Urothelium cell line (cell line): Measurements from ENCODE around the gene STAT3.
"Not testable (repeated sequence)": the region's sequence is repeated elsewhere in the genome, so short reads cannot be mapped to it uniquely, and the experiment has no call there.

Source experiments
- DNase-seq: peaks from one replicate; pipeline ENCODE4 v3.0.0; 2011; ENCODE audit warnings: low spot score, mixed read lengths
- FAIRE-seq: peaks from 2 replicates; lab custom pipeline; 2011; peaks lifted over from hg19 to GRCh38; lab: Jason Lieb, UNC

The STAT3 gene

DNA sequence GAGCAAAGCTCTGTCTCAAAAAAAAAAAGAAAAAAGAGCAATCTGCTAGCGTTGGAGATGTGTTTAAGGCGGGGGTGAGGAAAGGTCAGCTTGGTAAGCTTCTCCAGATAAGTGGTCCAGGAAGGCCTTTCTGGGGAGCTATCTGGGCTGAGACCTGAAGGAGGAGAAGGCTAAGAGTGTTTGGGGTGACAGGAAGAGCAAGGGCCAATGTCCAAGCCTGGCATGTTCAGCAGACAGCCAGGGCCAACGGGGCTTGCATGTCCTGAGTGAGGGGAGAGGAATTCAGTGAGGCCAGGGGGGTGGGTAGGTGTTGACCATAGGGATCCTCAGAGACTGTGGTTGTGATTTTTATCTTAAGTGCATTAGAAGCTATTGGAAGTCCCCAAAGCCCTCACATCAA is 84.5 kb downstream of the STAT3 start:
- DNase-seq (no peak), FAIRE-seq (no peak)

DNA sequence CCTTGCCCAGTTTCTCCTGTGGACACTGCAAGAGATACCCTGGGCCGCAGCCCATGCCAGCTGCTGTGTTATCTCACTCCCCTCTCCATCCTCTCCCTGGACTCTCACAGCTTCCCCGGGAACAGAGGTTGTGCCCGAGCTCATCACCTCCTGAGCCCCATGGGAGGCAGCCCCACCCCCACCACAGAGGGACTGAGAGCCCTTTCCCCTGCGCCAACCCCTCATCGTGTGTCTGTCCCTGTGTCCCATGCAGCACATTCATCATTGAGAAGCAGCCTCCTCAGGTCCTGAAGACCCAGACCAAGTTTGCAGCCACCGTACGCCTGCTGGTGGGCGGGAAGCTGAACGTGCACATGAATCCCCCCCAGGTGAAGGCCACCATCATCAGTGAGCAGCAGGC is 87.2 kb downstream of the STAT3 start:
- DNase-seq (no peak), FAIRE-seq (no peak)

GRCh38 chr17:42299913-42300312 is 88.3 kb downstream of the STAT3 start:
- FAIRE-seq, DNase-seq: not testable (repeated sequence)

DNA sequence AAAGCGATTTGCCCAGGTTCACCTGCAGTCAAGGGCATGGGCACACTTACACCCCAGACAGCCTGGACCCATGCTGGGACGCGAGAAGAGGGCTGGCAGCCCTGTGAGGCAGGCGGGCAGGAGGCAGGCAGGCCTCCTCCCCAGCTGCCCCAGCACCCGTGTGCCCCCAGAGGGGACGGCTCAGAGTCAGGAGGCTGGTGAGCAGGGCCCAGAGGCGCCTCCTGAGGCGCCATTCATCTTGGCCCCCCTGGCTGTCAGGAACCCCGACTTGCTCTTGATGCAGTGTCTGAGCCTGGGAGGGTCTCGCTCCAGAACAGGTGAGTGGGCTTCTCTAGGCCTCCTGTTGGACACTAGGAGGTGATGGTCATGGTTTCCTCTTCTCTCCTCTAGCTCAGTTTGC is 88.9 kb downstream of the STAT3 start:
- FAIRE-seq, DNase-seq: not testable (repeated sequence)

GRCh38 chr17:42297775-42298174 is 90.5 kb downstream of the STAT3 start:
- FAIRE-seq, DNase-seq: not testable (repeated sequence)

DNA sequence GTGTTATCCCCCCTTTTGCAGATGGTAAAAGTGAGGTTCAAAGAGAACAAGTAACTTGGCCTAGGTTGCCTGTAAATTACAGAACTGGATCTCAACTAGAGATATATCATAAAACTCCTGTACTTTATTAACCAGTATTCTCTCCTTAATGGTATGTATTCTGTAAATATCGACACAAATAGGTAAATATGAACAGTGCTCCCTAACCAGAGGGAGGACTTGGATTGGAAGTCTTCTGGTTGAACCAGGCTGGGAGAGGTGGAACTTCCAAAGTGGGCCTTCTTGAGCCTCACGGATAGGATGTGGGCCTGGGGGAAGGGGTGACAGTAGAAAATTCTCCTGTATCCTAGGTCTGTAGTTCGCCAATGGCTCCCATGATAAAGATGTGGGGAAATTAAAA is 92.2 kb downstream of the STAT3 start:
- DNase-seq (no peak), FAIRE-seq (no peak)

GRCh38 chr17:42294469-42295398 is 93.5 kb downstream of the STAT3 start:
- FAIRE-seq (no peak), DNase-seq (no peak)

DNA sequence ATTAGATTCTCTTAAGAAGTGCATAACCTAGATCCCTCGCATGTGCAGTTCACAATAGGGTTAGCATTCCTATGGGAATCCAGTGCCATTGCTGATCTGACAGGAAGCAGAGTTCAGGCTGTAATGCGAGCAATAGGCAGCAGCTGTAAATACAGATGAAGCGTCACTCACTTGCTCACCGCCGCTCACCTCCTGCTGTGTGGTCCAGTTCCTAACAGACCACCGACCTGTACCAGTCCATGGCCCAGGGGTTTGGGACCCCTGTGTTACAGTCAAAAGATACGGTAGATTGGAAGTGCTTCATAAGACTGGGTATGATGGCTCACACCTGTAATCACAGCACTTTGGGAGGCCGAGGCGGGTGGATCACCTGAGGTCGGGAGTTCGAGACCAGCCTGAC is 97.1 kb downstream of the STAT3 start:
- DNase-seq: no peak
- no peak for FAIRE-seq

DNA sequence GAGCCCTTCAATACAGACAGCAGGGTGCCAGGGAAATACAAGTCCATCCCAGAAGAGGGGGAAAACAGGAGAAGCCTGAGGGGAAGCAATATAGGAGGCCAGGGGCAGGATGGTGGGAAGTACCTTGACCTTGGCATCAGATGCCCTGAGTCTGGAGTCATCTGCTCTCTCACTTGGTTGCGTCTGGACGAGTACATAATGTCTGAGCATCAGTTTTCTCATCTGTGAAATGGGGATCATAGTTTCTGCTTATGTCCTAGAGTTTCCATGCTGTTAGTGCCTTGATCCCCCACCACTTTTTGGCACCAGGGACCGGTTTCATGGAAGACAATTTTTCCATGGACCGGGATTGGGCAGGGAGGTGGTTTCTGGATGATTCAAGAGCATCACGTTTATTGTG is 97.7 kb downstream of the STAT3 start:
- FAIRE-seq: no peak

GRCh38 chr17:42289611-42290181 is 98.5 kb downstream of the STAT3 start:
- no peak for DNase-seq
- FAIRE-seq: no peak

More for the DNA sequence above, 97.7 kb downstream of the STAT3 start:
- DNase-seq: no peak

- DNase-seq (no peak), FAIRE-seq (no peak)
These were observed 99.2 kb downstream of the STAT3 start for GRCh38 chr17:42288803-42289610.

- FAIRE-seq: no peak
These were observed 100.1 kb downstream of the STAT3 start, which contains the start of gene STAT5A for GRCh38 chr17:42287977-42288802. Gene STAT5A, plus strand, starts transcription at chr17:42288498. Its CDS starts 914 bp downstream, at chr17:42289412.

GRCh38 chr17:42287305-42287976 is 100.8 kb downstream of the STAT3 start:
- peak; percentile 52 for FAIRE-seq

More at GRCh38 chr17:42287977-42288802, 100.1 kb downstream of the STAT3 start, which contains the start of gene STAT5A:
- DNase-seq: peak; percentile 66

DNA sequence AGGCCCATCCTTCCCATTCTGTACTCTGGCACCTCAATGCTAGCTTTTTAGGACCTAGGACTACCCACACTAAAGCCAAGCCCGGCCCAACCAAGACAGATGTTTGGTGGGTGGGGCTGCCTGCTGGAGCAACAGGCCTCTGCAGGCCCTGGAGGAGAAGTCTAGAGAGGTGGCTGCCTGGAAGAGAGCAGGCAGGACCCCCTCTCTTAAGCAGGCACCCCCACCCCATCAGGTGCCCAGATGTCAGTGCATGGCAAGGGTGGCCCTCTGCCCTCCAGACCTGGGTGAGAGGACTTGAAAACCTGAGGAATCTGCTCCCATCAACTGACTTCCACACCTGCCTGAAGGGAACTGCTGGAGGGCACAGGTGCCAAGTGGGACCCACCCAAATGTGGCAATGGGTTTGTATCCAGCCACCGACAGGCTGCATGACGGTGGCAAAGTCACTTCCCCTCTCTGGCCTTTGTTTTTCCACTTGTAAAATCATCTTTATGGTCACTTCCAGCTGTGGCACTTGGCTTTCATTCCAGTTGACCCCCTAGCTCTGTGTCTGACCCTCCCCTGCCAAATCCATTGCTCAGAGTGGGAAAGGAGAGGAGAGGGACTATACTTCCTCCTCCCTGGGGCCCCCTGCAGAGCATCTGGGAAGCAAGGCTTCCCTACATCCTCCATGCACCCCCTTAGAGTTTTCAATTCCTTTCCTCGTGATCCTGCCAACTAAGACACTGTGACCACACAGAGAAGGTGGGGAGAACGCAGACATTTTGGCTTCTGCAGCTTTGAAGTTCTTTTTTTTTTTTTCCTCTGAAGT is 101.6 kb downstream of the STAT3 start:
- no peak for FAIRE-seq
- DNase-seq: no peak

More at GRCh38 chr17:42287305-42287976, 100.8 kb downstream of the STAT3 start:
- no peak for DNase-seq

DNA sequence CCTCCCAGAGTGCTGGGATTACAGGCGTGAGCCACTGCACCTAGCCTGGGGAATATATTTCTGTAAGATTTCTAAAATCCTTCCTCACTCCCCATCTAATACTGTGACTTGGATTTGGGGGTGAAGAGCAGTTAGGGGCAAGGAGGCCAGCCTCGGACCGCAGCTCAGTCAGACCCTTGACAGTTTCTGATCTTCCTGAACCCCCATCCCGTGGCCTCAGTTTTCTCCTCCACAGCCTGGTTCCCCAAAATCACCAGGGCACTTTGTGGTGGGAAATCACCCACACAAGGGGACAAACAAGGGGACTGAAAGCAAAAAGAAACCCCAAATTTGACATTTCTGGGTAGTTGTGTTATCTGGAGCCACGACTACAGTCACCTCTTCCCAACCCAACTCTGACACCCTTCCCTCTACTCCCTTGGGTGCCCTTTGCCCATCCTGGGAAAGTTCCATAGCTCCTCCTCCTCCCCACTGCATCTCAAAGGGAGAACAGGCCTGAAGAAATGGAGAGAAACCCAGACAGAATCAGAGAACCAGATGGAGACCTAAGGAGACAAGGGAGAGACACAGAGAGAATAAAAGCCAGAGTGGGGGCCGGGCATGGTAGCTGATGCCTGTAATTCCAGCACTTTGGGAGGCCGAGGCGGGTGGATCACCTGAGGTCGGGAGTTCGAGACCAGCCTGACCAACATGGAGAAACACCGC is 102.7 kb downstream of the STAT3 start:
- no peak for DNase-seq
- no peak for FAIRE-seq

DNA sequence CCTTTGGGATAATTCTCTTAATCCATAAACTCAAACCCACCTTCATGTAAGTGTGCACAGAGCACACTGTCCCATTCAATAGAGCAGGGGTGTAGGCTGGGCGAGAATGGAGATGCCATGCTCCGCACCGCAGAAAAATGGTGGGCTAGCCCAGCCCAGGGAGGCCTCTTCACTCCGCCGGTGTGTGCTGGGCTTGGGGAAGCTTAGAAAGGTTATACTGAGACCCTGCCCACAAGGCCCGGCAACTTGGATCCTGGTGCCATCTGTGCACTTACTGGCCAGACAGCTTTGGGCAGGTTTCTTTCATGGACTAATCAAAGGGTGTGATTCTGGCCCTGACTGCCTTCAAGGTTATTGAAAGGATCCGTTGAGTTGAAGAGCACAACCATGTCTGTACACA is 103.7 kb downstream of the STAT3 start:
- FAIRE-seq (no peak), DNase-seq (no peak)

DNA sequence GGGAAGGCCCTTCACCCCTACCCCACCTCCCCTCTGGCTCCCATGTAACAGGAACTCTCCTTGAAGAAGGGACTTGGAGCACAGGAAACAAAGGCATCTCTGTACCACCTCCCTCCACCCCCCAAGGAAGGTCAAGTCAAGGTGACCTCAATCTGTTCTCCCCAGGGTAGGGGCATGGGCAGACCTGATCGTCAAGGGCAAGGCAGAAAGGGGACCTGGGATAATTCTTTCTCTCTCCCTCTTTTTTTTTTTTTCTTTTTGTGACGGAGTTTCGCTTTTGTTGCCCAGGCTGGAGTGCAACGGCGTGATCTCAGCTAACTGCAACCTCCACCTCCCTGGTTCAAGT is 104.2 kb downstream of the STAT3 start:
- DNase-seq (no peak), FAIRE-seq (no peak)
